ENCODE data around the gene PCDHGC3. TPM values are rescaled to one million over a fixed set of nuclear protein-coding genes. Genes with fewer than 3 reads are reported as not detected.

The PCDHGC3 gene
- total and polyA plus RNA-seq, 2 of the 13 experiments (the other 11 are each of a cell fraction or from before 2014, with no cell fraction given) = 0.20 to 0.30 TPM

DNA sequence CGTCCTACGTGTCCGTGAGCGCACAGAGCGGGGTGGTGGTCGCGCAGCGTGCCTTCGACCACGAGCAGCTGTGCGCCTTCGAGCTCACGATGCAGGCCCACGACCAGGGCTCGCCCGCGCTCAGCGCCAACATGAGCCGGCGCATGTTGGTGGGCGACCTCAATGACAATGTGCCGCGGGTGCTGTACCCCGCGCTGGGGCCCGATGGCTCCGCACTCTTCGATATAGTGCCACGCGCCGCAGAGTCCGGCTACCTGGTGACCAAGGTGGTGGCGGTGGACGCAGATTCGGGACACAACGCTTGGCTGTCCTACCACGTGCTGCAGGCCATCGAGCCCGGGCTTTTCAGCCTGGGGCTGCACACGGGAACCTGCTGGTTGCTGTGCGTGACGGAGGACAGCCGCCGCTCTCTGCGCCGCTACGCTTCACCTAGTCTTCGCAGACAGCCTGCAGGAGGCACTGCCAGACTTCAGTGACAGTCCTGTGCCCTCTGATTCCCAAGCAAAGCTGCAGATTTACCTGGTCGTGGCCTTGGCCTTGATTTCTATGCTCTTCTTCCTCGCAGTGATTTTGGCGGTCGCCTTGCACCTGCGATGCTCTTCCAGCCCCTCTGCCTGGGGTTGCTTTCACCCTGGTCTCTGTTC, 47.9 kb upstream of the PCDHGC3 start:
- no peak overlapping the region for H3K27ac ChIP-seq (ENCODE audit: extremely low read length, insufficient read depth, low read length)
- POLR2A ChIA-PET = no interaction called here
- H3K79me2 ChIP-seq (ENCODE audit: insufficient read depth, low read length) = no peaks in the 10 kb centered on the region
- TF ChIP-seq ZNF773 (CRISPR knock-in tag; IDR thresholded peaks at IDR 0.05; ENCODE audit: borderline replicate concordance) (no peak), DPF2 (CRISPR knock-in tag; IDR thresholded peaks at IDR 0.05; ENCODE audit: borderline replicate concordance, low read depth) (no peak), ZNF746 (CRISPR knock-in tag; IDR thresholded peaks at IDR 0.05) (no peak)
- no peaks in the 10 kb centered on the region for H3K36me3 ChIP-seq (replicated peaks in 1 of 2; ENCODE audit: control insufficient read depth in 1 of 2, insufficient read depth in 2 of 2, low read length in 2 of 2)
- H3K4me2 ChIP-seq (ENCODE audit: low read depth, low read length) = no peak overlapping the region
- H3K9ac ChIP-seq (ENCODE audit: insufficient read depth, low read depth, low read length) = no peak overlapping the region
- no peaks in the 10 kb centered on the region for H3K4me1 ChIP-seq (ENCODE audit: insufficient read depth, low read length)
- BruUV-seq (replicated peaks) = no TSS peak
- WGBS (ENCODE audit: low lambda C conversion rate) = 82% methylated on average over 26 of the region's 53 CpGs
- H3K9me3 ChIP-seq (ENCODE audit: low read length) = peaks cover 19% of the 10 kb centered on the region; the same call in 1 of the 2 replicates
- CTCF ChIA-PET (ENCODE audit: low intra/inter-chr PET ratio, low total read pairs) = no interaction called here
- H3K4me3 ChIP-seq (replicated peaks in 1 of 3; ENCODE audit: insufficient read depth in 1 of 3, low read depth in 2 of 3, low read length in 3 of 3) = no peak overlapping the region
- FAIRE-seq (no peak), DNase-seq (ENCODE audit: low spot score) (no peak), ATAC-seq (no peak)
- H3K27me3 ChIP-seq (ENCODE audit: control insufficient read depth in 1 of 2, insufficient read depth in 2 of 2, low read length in 2 of 2) = no peaks in the 10 kb centered on the region
- intact Hi-C loops (cut with micrococcal nuclease; ENCODE audit: unreplicated experiment) = no loop called here
- in situ Hi-C loops (cut with HindIII; ENCODE audit: extremely low pct_ligation_motif_present, low pct_unique_long_range_greater_than_20kb) = no loop called here
- H2AFZ ChIP-seq (ENCODE audit: low read length) = no peak overlapping the region
- no peaks in the 10 kb centered on the region for H4K20me1 ChIP-seq (ENCODE audit: insufficient read depth, low read length)

GRCh38 chr5:141430332-141431113, 45.2 kb upstream of the PCDHGC3 start, which contains the start of gene PCDHGA12:
TSS of gene PCDHGA12 (plus strand) at chr5:141430507. CDS start at chr5:141430760, 253 bp downstream.
- Histone ChIP-seq H3K36me3 (replicated peaks in 1 of 2; ENCODE audit: control insufficient read depth in 1 of 2, insufficient read depth in 2 of 2, low read length in 2 of 2) (no peaks in the 10 kb centered on the region), H3K4me2 (ENCODE audit: low read depth, low read length) (no peak within 1 kb of the TSS), H3K4me1 (ENCODE audit: insufficient read depth, low read length) (no peaks in the 10 kb centered on the region), H3K79me2 (ENCODE audit: insufficient read depth, low read length) (no peaks in the 10 kb centered on the region), H2AFZ (ENCODE audit: low read length) (no peak within 1 kb of the TSS), H4K20me1 (ENCODE audit: insufficient read depth, low read length) (no peaks in the 10 kb centered on the region), H3K9ac (ENCODE audit: insufficient read depth, low read depth, low read length) (no peak within 1 kb of the TSS), H3K27ac (ENCODE audit: extremely low read length, insufficient read depth, low read length) (no peak within 1 kb of the TSS), H3K27me3 (ENCODE audit: control insufficient read depth in 1 of 2, insufficient read depth in 2 of 2, low read length in 2 of 2) (no peaks in the 10 kb centered on the region), H3K9me3 (ENCODE audit: low read length) (peaks cover 19% of the 10 kb centered on the region; the same call in 1 of the 2 replicates), H3K4me3 (replicated peaks in 1 of 3; ENCODE audit: insufficient read depth in 1 of 3, low read depth in 2 of 3, low read length in 3 of 3) (no peak within 1 kb of the TSS)
- ATAC-seq (no peak), DNase-seq (ENCODE audit: low spot score) (peak; percentile 24), FAIRE-seq (no peak)
- no TSS peak for BruUV-seq (replicated peaks)
- in situ Hi-C loops (cut with HindIII; ENCODE audit: extremely low pct_ligation_motif_present, low pct_unique_long_range_greater_than_20kb) = no loop called here
- WGBS (ENCODE audit: low lambda C conversion rate) = 80% methylated on average over 30 of the region's 33 CpGs
- ChIA-PET CTCF (ENCODE audit: low intra/inter-chr PET ratio, low total read pairs) (interaction anchor here (0.7 kb wide), 1 partner anchor 8 kb away, joined by 4 read pairs; no protein-coding TSS in a partner anchor), POLR2A (no interaction called here)
- TF ChIP-seq ISL2 (CRISPR knock-in tag; IDR thresholded peaks at IDR 0.05) = no peak
- TF ChIP-seq FOXA1 (IDR thresholded peaks at IDR 0.05) = no peak
- TF ChIP-seq FOXA1 (CRISPR knock-in tag; IDR thresholded peaks at IDR 0.05) = no peak
- peak; percentile 7; the same call in 1 of the 2 replicates for TF ChIP-seq STAG1 (CRISPR knock-in tag; IDR thresholded peaks at IDR 0.05)
- TF ChIP-seq, protein P1, sequence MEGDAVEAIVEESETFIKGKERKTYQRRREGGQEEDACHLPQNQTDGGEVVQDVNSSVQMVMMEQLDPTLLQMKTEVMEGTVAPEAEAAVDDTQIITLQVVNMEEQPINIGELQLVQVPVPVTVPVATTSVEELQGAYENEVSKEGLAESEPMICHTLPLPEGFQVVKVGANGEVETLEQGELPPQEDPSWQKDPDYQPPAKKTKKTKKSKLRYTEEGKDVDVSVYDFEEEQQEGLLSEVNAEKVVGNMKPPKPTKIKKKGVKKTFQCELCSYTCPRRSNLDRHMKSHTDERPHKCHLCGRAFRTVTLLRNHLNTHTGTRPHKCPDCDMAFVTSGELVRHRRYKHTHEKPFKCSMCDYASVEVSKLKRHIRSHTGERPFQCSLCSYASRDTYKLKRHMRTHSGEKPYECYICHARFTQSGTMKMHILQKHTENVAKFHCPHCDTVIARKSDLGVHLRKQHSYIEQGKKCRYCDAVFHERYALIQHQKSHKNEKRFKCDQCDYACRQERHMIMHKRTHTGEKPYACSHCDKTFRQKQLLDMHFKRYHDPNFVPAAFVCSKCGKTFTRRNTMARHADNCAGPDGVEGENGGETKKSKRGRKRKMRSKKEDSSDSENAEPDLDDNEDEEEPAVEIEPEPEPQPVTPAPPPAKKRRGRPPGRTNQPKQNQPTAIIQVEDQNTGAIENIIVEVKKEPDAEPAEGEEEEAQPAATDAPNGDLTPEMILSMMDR (CRISPR knock-in tag; IDR thresholded peaks at IDR 0.05) = peak; percentile 42
- intact Hi-C loops (cut with micrococcal nuclease; ENCODE audit: unreplicated experiment) = no loop called here
